NB4 (cell line): ENCODE data around the gene ST6GAL2.

Source experiments
- CTCF ChIP-seq: IDR thresholded peaks from one replicate; pipeline ENCODE4 v1.5.1; 2012; ENCODE audit warnings: low read depth, low read length
- POLR2A ChIP-seq: IDR thresholded peaks from 2 replicates; pipeline ENCODE4 v1.6.1; 2011; ENCODE audit warnings: mild to moderate bottlenecking; ENCODE audit not compliant: insufficient read length; ENCODE audit errors: extremely low read depth

GRCh38 chr2:106839849-106840595 is 45.9 kb downstream of the ST6GAL2 start:
- TF ChIP-seq POLR2A = no peak
- peak; percentile 55 for TF ChIP-seq CTCF
